Endothelial cell of umbilical vein (primary cell): ENCODE measurements around the gene MED25. TPM values are rescaled to one million over a fixed set of nuclear protein-coding genes. Genes with fewer than 3 reads are reported as not detected.
A peak's percentile ranks its signal among the peaks of the same experiment; 100 is the strongest.

ENCODE experiments used
- BruUV-seq: library from RNA; stranded (reverse); fragments of 400-500 nt; replicated peaks from 2 replicates; lab custom pipeline; 2021; lab: Mats Ljungman, UMichigan
- CTCF ChIA-PET: fragments of 300-600, 350-600 bp; sonication (Branson Sonifier 250); formaldehyde crosslinking; loops from one replicate; lab custom pipeline; 2021; ENCODE audit warnings: antibody characterized with exemption, inconsistent platforms; lab: Charles Lee
- POLR2A ChIA-PET: fragments of 300-600, 350-600 bp; sonication (Branson Sonifier 250); formaldehyde crosslinking; loops from one replicate; lab custom pipeline; 2021; ENCODE audit warnings: antibody characterized with exemption, inconsistent platforms; lab: Charles Lee
- DNase-seq: peaks from one replicate; pipeline ENCODE4 v3.0.0-alpha.2; 2011; ENCODE audit warnings: low read depth, low spot score
- FAIRE-seq: peaks from 2 replicates; lab custom pipeline; 2011; peaks lifted over from hg19 to GRCh38; lab: Jason Lieb, UNC
- H2AFZ ChIP-seq: 2 replicates; pipeline ENCODE4 v1.6.0; 2012; ENCODE audit warnings: low read depth, low read length, control low read depth, inconsistent platforms
- H3K27ac ChIP-seq: 2 replicates; pipeline ENCODE4 v1.5.1; 2011; ENCODE audit warnings: low read depth, mild to moderate bottlenecking, control low read depth, low read length, moderate library complexity; ENCODE audit not compliant: insufficient read depth
- H3K27me3 ChIP-seq, 2 experiments: 2 replicates each; pipeline versions ENCODE4 v1.6.0 to v1.6.1; 2011; ENCODE audit warnings: low read length in 2 of 2, mixed read lengths in 1 of 2; ENCODE audit not compliant: control insufficient read depth in 2 of 2, insufficient read depth in 2 of 2
- H3K36me3 ChIP-seq, 2 experiments: 2 replicates in 1 of 2; 3 replicates in 1 of 2; pipeline ENCODE4 v1.5.1; 2011; ENCODE audit warnings: low read length in 2 of 2, mild to moderate bottlenecking in 1 of 2, moderate library complexity in 1 of 2; ENCODE audit not compliant: control insufficient read depth in 2 of 2, insufficient read depth in 2 of 2; ENCODE audit errors: extremely low read depth in 1 of 2
- H3K4me1 ChIP-seq: 3 replicates; pipeline ENCODE4 v1.5.1; 2011; ENCODE audit warnings: mild to moderate bottlenecking, low read length; ENCODE audit not compliant: control insufficient read depth, insufficient read depth; ENCODE audit errors: extremely low read depth
- H3K4me2 ChIP-seq: 2 replicates; pipeline ENCODE4 v1.6.1; 2011; ENCODE audit warnings: low read length, control low read depth, mixed read lengths; ENCODE audit not compliant: insufficient read depth
- H3K4me3 ChIP-seq, 3 experiments: fragments of 200-600 bp in 1 of 3; sonication (generic), shearing (Covaris generic) in 1 of 3; replicated peaks in 1 of 3; 2 replicates each; pipeline ENCODE4 v1.5.1; 2011 to 2016; ENCODE audit warnings: control low read depth in 3 of 3, low read length in 3 of 3, mild to moderate bottlenecking in 2 of 3, inconsistent platforms in 1 of 3, low read depth in 1 of 3, moderate library complexity in 1 of 3; ENCODE audit not compliant: insufficient read depth in 1 of 3
- H3K79me2 ChIP-seq: 2 replicates; pipeline ENCODE4 v1.6.0; 2012; ENCODE audit warnings: low read length, inconsistent platforms; ENCODE audit not compliant: control insufficient read depth, insufficient read depth
- H3K9ac ChIP-seq: replicated peaks from 2 replicates; pipeline ENCODE3; 2011; ENCODE audit warnings: low read length, control low read depth; ENCODE audit not compliant: insufficient read depth; ENCODE audit errors: extremely low read depth
- H3K9me1 ChIP-seq: replicated peaks from 3 replicates; pipeline ENCODE4 v1.6.0; 2011; ENCODE audit warnings: mild to moderate bottlenecking, low read length; ENCODE audit not compliant: control insufficient read depth, insufficient read depth; ENCODE audit errors: extremely low read depth
- H3K9me3 ChIP-seq: replicated peaks from 2 replicates; pipeline ENCODE4 v1.5.1; 2012; ENCODE audit warnings: low read length, inconsistent platforms; ENCODE audit not compliant: control insufficient read depth, insufficient read depth
- H4K20me1 ChIP-seq: replicated peaks from 2 replicates; pipeline ENCODE3; 2011; ENCODE audit warnings: mild to moderate bottlenecking, low read length; ENCODE audit not compliant: control insufficient read depth, insufficient read depth; ENCODE audit errors: extremely low read depth
- EZH2 ChIP-seq: IDR thresholded peaks from 2 replicates; pipeline ENCODE4 v1.6.1; 2012; ENCODE audit warnings: borderline replicate concordance, low read depth, mild to moderate bottlenecking, moderate library complexity, low read length, inconsistent platforms; ENCODE audit not compliant: severe bottlenecking
- MYC ChIP-seq: IDR thresholded peaks from one replicate; pipeline ENCODE4 v1.6.1; 2011; ENCODE audit warnings: mild to moderate bottlenecking, low read depth, low read length
- POLR2AphosphoS5 ChIP-seq: IDR thresholded peaks from 2 replicates; pipeline ENCODE4 v1.6.1; 2012; ENCODE audit warnings: low read depth, mild to moderate bottlenecking, control low read depth, low read length, moderate library complexity; ENCODE audit not compliant: insufficient read depth
- dilution Hi-C: fragments of 300-500 bp; cut with MboI; formaldehyde crosslinking; loops from one replicate; pipeline ENCODE4 v1.15.0; 2019; ENCODE audit warnings: low sequenced_read_pairs; ENCODE audit not compliant: extremely low pct_ligation_motif_present
- intact Hi-C: fragments of 100-400 bp; cut with micrococcal nuclease; formaldehyde crosslinking; loops from one replicate; pipeline ENCODE4 v1.10.0; 2022
- polyA plus RNA-seq, 4 experiments: library from polyadenylated mRNA; depleted of rRNA in 3 of 4; stranded (reverse) in 3 of 4; unstranded in 1 of 4; fragments of >200 nt; gene quantifications; 2 replicates each; pipeline versions ENCODE4 v1.2.1 to v1.2.3, GENCODE V29; 2011 to 2012; ENCODE audit warnings: missing spikeins in 1 of 4
- total RNA-seq: library from RNA; stranded (reverse); gene quantifications from 2 replicates; pipeline ENCODE4 v1.2.3, GENCODE V29; 2021

Gene MED25
- total and polyA plus RNA-seq, 2 donors (not counting 3 experiments of a cell fraction or from before 2014, with no cell fraction given), result 31.7 to 62.9 TPM

- intact Hi-C loops, result no loop called here
- DNase-seq (no peak), FAIRE-seq (no peak)
- no peaks in the 10 kb centered on the region for H4K20me1 ChIP-seq
- H3K27me3 ChIP-seq, result no peaks in the 10 kb centered on the region
- H2AFZ ChIP-seq, result no peak overlapping the region
- peaks cover 25% of the 10 kb centered on the region for H3K79me2 ChIP-seq
- POLR2A ChIA-PET, result interaction anchor here (0.6 kb wide), 1 partner anchor 261 kb away, joined by 3 read pairs; no protein-coding TSS in a partner anchor
- BruUV-seq, result TSS peak; percentile 45
- peak overlapping the region in 2 of 3 experiments; percentile 57 to 67 for H3K4me3 ChIP-seq
- dilution Hi-C loops, result no loop called here
- no peak for TF ChIP-seq EZH2
- no peak for TF ChIP-seq POLR2AphosphoS5
- no peak for TF ChIP-seq MYC
- H3K4me1 ChIP-seq, result peaks cover 24% of the 10 kb centered on the region
- H3K9ac ChIP-seq, result no peak overlapping the region
- H3K36me3 ChIP-seq, result peaks cover 2 to 24% of the 10 kb centered on the region in 2 experiments
- CTCF ChIA-PET, result no interaction called here
- H3K9me3 ChIP-seq, result no peaks in the 10 kb centered on the region
- peak overlapping the region; percentile 40 for H3K4me2 ChIP-seq
- no peaks in the 10 kb centered on the region for H3K9me1 ChIP-seq
- H3K27ac ChIP-seq, result no peak overlapping the region
Observed at GRCh38 chr19:49852631-49853126, 34.6 kb downstream of the MED25 start.

DNA sequence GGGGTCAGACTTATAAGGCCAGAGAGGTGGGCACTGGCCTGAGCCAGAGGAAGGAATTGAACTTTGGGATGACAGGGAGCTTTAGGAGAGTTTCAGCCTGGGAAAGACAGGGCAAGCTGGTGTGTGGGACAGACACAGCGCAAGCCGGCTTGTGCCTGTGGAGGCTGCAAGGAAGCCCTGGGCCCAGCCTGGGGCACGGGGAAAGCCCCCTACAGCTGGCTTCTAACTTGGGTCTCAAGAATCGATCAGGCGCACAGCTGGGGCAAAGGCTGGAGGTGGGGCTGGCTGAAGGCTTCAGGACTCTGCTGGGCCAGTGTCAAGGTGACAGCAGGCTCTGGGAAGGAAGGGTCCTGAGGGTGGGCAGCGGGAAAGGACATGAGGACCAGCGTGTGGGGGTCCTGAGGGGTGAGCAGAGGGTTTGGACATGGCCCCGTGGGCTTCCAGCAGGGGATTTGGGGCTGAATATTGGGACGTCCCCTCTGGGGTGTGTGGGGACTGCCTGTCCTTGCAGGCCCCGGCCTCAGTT, 35.8 kb downstream of the MED25 start:
- no peak for FAIRE-seq
- Histone ChIP-seq H4K20me1 (no peaks in the 10 kb centered on the region), H3K4me3 (no peak overlapping the region), H3K79me2 (peaks cover 25% of the 10 kb centered on the region), H3K27me3 (no peaks in the 10 kb centered on the region), H3K4me1 (peaks cover 20% of the 10 kb centered on the region), H3K27ac (no peak overlapping the region), H3K9ac (no peak overlapping the region), H2AFZ (no peak overlapping the region), H3K9me1 (no peaks in the 10 kb centered on the region), H3K36me3 (peaks cover 2 to 36% of the 10 kb centered on the region in 2 experiments), H3K4me2 (no peak overlapping the region), H3K9me3 (no peaks in the 10 kb centered on the region)
- DNase-seq, result no peak
- BruUV-seq, result no TSS peak
- CTCF ChIA-PET, result no interaction called here
- dilution Hi-C loops, result no loop called here
- intact Hi-C loops, result no loop called here
- POLR2A ChIA-PET, result no interaction called here
- TF ChIP-seq EZH2, result no peak
